ENCODE data around the gene KCTD12.

GRCh38 chr13:76872675-76873074 is 13.5 kb downstream of the KCTD12 start:
- no peak for TF ChIP-seq MAX (IDR thresholded peaks at IDR 0.05)
- no peak for TF ChIP-seq CTCF (IDR thresholded peaks at IDR 0.05 in 2 of 3, conservative IDR thresholded peaks at IDR 0.05 in 1 of 3; ENCODE audit: borderline replicate concordance in 1 of 3, insufficient read depth in 1 of 3, low read depth in 2 of 3, low read length in 2 of 3)
- TF ChIP-seq EZH2 (IDR thresholded peaks at IDR 0.05), result no peak
